BE2C (cell line): ENCODE results near the gene ADH1A. TPM values are rescaled to one million over a fixed set of nuclear protein-coding genes. Genes with fewer than 3 reads are reported as not detected.

Experiments
- DNase-seq: peaks from one replicate; pipeline ENCODE4 v3.0.0-alpha.2; 2020
- H3K27me3 ChIP-seq: fragments of 250-450 bp; sonication (Bioruptor Pico); 2 replicates; pipeline ENCODE4 v1.5.1; 2020; ENCODE audit warnings: mild to moderate bottlenecking
- H3K36me3 ChIP-seq: fragments of 250-450 bp; sonication (Bioruptor Pico); 2 replicates; pipeline ENCODE4 v1.5.1; 2020; ENCODE audit warnings: mild to moderate bottlenecking
- H3K4me1 ChIP-seq: fragments of 250-450 bp; sonication (Bioruptor Pico); 2 replicates; pipeline ENCODE4 v1.5.1; 2020
- H3K4me3 ChIP-seq: 2 replicates; pipeline ENCODE4 v1.5.1; 2011; ENCODE audit warnings: low read depth, low read length
- H3K9me3 ChIP-seq: fragments of 250-450 bp; sonication (Bioruptor Pico); 2 replicates; pipeline ENCODE4 v1.5.1; 2020
- polyA plus RNA-seq: library from polyadenylated mRNA; unstranded; fragments of >200 nt; gene quantifications from one replicate; pipeline ENCODE4 v1.2.1, GENCODE V29; 2012; ENCODE audit warnings: low read depth, missing spikeins; ENCODE audit not compliant: insufficient read length, insufficient read depth
- TF ChIP-seq, protein P1 (sequence below): IDR thresholded peaks from 2 replicates; pipeline ENCODE4 v1.5.1; 2012; ENCODE audit warnings: mild to moderate bottlenecking, low read depth, low read length

The ADH1A gene
- not detected for polyA plus RNA-seq

- Histone ChIP-seq H3K9me3 (no peaks in the 10 kb centered on the region), H3K27me3 (no peaks in the 10 kb centered on the region), H3K4me1 (no peaks in the 10 kb centered on the region), H3K4me3 (no peak within 1 kb of the TSS), H3K36me3 (no peaks in the 10 kb centered on the region)
- DNase-seq = no peak
- TF ChIP-seq, protein P1, sequence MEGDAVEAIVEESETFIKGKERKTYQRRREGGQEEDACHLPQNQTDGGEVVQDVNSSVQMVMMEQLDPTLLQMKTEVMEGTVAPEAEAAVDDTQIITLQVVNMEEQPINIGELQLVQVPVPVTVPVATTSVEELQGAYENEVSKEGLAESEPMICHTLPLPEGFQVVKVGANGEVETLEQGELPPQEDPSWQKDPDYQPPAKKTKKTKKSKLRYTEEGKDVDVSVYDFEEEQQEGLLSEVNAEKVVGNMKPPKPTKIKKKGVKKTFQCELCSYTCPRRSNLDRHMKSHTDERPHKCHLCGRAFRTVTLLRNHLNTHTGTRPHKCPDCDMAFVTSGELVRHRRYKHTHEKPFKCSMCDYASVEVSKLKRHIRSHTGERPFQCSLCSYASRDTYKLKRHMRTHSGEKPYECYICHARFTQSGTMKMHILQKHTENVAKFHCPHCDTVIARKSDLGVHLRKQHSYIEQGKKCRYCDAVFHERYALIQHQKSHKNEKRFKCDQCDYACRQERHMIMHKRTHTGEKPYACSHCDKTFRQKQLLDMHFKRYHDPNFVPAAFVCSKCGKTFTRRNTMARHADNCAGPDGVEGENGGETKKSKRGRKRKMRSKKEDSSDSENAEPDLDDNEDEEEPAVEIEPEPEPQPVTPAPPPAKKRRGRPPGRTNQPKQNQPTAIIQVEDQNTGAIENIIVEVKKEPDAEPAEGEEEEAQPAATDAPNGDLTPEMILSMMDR = no peak
Observed at GRCh38 chr4:99290848-99291786, at the start of gene ADH1A. ADH1A (minus strand) TSS chr4:99290985; CDS start chr4:99290914, 71 bp downstream.

DNA sequence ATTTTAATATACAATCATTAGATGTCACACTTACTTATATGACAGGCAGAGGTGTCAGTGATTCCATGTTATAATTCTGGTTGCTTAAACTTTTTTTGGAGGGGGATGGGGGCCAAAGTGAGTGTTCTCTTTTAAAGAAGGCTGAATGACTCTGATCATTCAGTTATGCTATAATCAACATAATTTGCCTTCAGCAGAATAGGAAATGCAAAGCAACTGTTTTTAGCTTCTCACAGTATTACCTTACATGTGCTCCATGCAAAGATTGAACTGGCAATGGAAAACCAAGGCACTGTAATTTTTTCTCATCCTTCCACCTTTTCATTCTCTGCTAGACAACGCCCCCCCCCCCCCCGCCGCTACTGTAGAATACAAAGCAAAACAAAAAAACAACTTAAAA, 48.4 kb upstream of the ADH1A start:
- no peaks in the 10 kb centered on the region for H3K36me3 ChIP-seq
- no peaks in the 10 kb centered on the region for H3K27me3 ChIP-seq
- no peak overlapping the region for H3K4me3 ChIP-seq
- TF ChIP-seq, protein P1 = no peak
- H3K9me3 ChIP-seq = no peaks in the 10 kb centered on the region
- no peak for DNase-seq
- no peaks in the 10 kb centered on the region for H3K4me1 ChIP-seq

DNA sequence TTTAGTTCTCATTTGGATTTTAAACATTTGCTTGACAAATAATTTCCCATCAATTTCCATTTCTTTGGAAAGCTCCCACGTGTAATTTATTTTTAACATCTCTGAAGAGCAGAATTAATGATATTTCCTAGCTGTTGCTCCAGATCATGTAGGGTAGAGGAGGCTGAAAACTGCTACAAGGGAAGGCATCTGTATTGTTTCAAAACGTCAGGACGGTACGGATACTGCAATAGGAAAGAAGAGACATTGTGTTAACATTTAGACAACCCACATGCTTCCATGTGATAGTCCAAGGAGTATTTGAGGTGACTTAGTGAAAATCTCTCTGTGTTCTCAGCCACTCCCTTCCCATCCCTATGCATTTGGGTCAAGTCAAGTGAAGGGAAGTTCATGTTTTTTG, 45.8 kb upstream of the ADH1A start:
- H3K27me3 ChIP-seq = no peaks in the 10 kb centered on the region
- no peak overlapping the region for H3K4me3 ChIP-seq
- H3K4me1 ChIP-seq = no peaks in the 10 kb centered on the region
- DNase-seq = no peak
- no peaks in the 10 kb centered on the region for H3K36me3 ChIP-seq
- TF ChIP-seq, protein P1 = no peak
- H3K9me3 ChIP-seq = no peaks in the 10 kb centered on the region

- TF ChIP-seq, protein P1 = no peak
- no peak for DNase-seq
- Histone ChIP-seq H3K4me3 (no peak overlapping the region), H3K36me3 (no peaks in the 10 kb centered on the region), H3K27me3 (no peaks in the 10 kb centered on the region), H3K4me1 (no peaks in the 10 kb centered on the region), H3K9me3 (no peaks in the 10 kb centered on the region)
Observed at GRCh38 chr4:99334880-99335279, 44.1 kb upstream of the ADH1A start.

GRCh38 chr4:99330648-99331047, 39.9 kb upstream of the ADH1A start:
- DNase-seq = no peak
- Histone ChIP-seq H3K9me3 (no peaks in the 10 kb centered on the region), H3K4me3 (no peak overlapping the region), H3K27me3 (no peaks in the 10 kb centered on the region), H3K36me3 (no peaks in the 10 kb centered on the region), H3K4me1 (no peaks in the 10 kb centered on the region)
- TF ChIP-seq, protein P1 = no peak

- no peaks in the 10 kb centered on the region for H3K27me3 ChIP-seq
Observed at GRCh38 chr4:99329876-99330275, 39.1 kb upstream of the ADH1A start.

More at GRCh38 chr4:99329876-99330275, 39.1 kb upstream of the ADH1A start:
- Histone ChIP-seq H3K9me3 (no peaks in the 10 kb centered on the region), H3K4me1 (no peaks in the 10 kb centered on the region), H3K36me3 (no peaks in the 10 kb centered on the region), H3K4me3 (no peak overlapping the region)
- no peak for DNase-seq
- TF ChIP-seq, protein P1 = no peak
